Measurements from ENCODE around the gene USP48. TPM values are rescaled to one million over a fixed set of nuclear protein-coding genes. Genes with fewer than 3 reads are reported as not detected.

Gene USP48
- total RNA-seq, 1 donor from 2014 or later: 54.5 TPM

DNA sequence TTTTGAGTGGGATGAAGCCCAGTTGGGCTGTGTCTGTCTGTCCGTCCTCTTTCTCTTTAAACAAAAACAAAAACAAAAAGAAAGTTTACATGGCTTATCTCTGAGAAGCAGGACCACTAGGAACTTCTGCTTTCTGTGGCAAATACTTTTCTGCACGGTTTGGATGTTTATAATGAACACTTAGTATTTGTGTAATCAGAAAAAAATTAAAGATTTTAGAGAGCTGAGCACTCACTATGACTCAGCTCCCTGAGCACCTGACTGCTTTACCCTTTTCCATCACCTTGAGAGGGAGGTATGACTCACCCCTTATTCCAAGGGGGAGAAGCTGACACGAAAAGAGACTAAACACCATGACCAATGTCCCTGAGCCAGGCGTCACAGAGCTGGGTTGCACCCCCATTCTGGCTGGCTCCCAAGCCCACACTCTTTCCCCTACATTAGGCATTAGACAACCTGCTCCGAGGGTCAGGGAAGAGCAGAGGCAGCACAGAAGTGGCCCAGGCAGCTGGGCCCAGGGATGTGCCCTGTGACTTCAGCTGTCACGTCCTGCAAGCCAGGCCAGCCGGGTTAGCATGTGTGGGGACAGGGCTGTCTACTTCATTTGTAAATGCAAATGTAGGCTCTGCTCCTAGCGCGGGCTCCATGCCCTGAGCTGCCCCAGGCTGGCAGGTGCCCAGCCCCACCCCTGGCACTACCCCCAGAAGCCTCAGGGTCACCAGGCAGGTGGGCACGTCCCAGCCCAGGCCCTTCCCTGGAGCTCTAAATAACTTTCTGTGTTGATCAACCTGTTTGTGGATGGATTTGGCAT, 144.2 kb downstream of the USP48 start:
- H3K36me3 Mint-ChIP-seq (ENCODE audit: low read depth): no peaks in the 10 kb centered on the region
- no peaks in the 10 kb centered on the region for H3K9me3 Mint-ChIP-seq (ENCODE audit: low read depth)
- peaks cover 7% of the 10 kb centered on the region for H3K27me3 Mint-ChIP-seq (ENCODE audit: low read depth)
- H3K27ac Mint-ChIP-seq (ENCODE audit: unreplicated experiment): peak overlapping the region; percentile 17
- H3K4me3 Mint-ChIP-seq (ENCODE audit: unreplicated experiment): no peak overlapping the region
- TF ChIP-seq, protein P1, sequence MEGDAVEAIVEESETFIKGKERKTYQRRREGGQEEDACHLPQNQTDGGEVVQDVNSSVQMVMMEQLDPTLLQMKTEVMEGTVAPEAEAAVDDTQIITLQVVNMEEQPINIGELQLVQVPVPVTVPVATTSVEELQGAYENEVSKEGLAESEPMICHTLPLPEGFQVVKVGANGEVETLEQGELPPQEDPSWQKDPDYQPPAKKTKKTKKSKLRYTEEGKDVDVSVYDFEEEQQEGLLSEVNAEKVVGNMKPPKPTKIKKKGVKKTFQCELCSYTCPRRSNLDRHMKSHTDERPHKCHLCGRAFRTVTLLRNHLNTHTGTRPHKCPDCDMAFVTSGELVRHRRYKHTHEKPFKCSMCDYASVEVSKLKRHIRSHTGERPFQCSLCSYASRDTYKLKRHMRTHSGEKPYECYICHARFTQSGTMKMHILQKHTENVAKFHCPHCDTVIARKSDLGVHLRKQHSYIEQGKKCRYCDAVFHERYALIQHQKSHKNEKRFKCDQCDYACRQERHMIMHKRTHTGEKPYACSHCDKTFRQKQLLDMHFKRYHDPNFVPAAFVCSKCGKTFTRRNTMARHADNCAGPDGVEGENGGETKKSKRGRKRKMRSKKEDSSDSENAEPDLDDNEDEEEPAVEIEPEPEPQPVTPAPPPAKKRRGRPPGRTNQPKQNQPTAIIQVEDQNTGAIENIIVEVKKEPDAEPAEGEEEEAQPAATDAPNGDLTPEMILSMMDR (IDR thresholded peaks at IDR 0.05): no peak
- H3K4me1 Mint-ChIP-seq (ENCODE audit: low read depth): peaks cover 16% of the 10 kb centered on the region
- DNase-seq (ENCODE audit: low spot score): no peak

DNA sequence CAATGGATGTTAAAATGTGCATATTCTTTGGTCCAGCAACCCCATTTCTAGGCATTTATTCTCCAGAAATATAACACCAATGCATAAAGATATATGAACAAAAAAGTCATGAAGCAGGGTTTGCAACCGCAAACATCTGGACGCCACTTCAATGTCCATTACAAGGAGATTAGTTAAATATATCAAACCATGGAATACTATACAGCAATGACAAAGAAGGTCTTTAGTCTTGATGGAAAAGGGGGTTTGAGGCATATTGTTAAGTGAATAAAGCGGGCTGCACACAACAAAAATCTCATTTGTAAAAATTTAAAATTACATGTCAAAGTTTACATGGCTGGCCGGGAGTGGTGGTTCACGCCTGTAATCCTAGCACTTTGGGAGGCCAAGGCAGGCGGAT, 145.4 kb downstream of the USP48 start:
- TF ChIP-seq, protein P1 (IDR thresholded peaks at IDR 0.05): no peak
- Mint-ChIP-seq H3K4me1 (ENCODE audit: low read depth) (peaks cover 16% of the 10 kb centered on the region), H3K27ac (ENCODE audit: unreplicated experiment) (no peak overlapping the region), H3K36me3 (ENCODE audit: low read depth) (no peaks in the 10 kb centered on the region), H3K27me3 (ENCODE audit: low read depth) (peaks cover 4% of the 10 kb centered on the region), H3K4me3 (ENCODE audit: unreplicated experiment) (no peak overlapping the region), H3K9me3 (ENCODE audit: low read depth) (no peaks in the 10 kb centered on the region)
- DNase-seq (ENCODE audit: low spot score): no peak

DNA sequence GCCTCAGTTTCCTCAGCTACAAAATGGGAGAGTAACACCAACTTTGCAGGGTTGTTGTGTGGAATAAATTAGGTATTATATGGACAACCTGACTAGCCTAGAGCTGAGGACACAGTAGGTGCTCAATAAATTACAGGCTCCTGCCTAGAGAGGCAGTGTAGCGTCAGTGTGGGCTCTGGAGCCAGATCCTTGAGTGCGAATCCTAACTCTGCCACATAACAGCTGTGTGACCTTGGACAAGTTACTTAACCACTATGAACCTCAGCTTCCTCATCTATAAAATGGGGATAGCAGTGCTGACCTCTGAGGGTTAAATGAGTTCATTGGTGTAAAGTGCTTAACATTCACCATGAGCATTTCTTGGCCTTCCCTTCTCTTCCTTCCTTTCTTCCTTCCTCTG, 146.9 kb downstream of the USP48 start:
- H3K4me3 Mint-ChIP-seq (ENCODE audit: unreplicated experiment): no peak overlapping the region
- no peak overlapping the region for H3K27ac Mint-ChIP-seq (ENCODE audit: unreplicated experiment)
- H3K9me3 Mint-ChIP-seq (ENCODE audit: low read depth): no peaks in the 10 kb centered on the region
- H3K36me3 Mint-ChIP-seq (ENCODE audit: low read depth): no peaks in the 10 kb centered on the region
- TF ChIP-seq, protein P1 (IDR thresholded peaks at IDR 0.05): no peak
- H3K4me1 Mint-ChIP-seq (ENCODE audit: low read depth): peaks cover 16% of the 10 kb centered on the region
- H3K27me3 Mint-ChIP-seq (ENCODE audit: low read depth): peaks cover 6% of the 10 kb centered on the region
- no peak for DNase-seq (ENCODE audit: low spot score)

DNA sequence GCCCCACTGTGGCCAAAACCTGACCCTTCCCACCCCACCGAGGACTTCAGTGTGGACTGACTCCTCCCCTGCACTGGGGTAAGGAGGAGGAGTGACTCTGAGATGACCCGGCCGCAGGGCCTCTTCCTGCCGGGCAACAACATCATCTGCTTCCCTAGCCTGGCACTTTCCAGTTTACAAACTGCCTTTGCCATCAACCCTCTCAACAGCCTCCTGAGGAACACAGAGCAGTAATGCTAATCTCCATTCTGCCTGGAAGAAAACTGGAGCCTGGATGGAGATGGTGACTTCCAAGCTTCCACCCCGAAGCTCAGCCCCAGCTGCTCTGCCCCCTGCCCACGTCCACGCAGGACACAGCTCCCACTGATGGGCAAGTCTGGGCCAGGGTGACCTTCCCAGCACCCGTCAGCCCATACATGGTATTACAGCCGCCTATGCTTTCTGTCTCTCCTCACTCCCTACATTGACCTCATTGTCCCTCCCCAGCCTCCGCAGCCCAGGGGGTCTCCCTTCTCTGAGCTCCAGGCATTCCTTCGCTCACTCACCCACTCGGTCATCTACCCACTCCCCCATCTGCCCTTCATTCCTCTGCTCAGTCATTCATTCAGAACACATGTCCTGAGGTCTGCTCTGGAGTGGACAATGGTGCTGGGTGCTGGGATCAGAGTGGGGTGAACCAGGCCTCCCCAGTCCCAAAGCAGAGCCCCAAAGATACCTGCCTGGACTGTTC, 148.0 kb downstream of the USP48 start:
- H3K4me3 Mint-ChIP-seq (ENCODE audit: unreplicated experiment): no peak overlapping the region
- no peaks in the 10 kb centered on the region for H3K9me3 Mint-ChIP-seq (ENCODE audit: low read depth)
- no peaks in the 10 kb centered on the region for H3K36me3 Mint-ChIP-seq (ENCODE audit: low read depth)
- TF ChIP-seq, protein P1 (IDR thresholded peaks at IDR 0.05): no peak
- H3K27me3 Mint-ChIP-seq (ENCODE audit: low read depth): peaks cover 13% of the 10 kb centered on the region
- peak; percentile 47 for DNase-seq (ENCODE audit: low spot score)
- peaks cover 12% of the 10 kb centered on the region for H3K4me1 Mint-ChIP-seq (ENCODE audit: low read depth)
- no peak overlapping the region for H3K27ac Mint-ChIP-seq (ENCODE audit: unreplicated experiment)

DNA sequence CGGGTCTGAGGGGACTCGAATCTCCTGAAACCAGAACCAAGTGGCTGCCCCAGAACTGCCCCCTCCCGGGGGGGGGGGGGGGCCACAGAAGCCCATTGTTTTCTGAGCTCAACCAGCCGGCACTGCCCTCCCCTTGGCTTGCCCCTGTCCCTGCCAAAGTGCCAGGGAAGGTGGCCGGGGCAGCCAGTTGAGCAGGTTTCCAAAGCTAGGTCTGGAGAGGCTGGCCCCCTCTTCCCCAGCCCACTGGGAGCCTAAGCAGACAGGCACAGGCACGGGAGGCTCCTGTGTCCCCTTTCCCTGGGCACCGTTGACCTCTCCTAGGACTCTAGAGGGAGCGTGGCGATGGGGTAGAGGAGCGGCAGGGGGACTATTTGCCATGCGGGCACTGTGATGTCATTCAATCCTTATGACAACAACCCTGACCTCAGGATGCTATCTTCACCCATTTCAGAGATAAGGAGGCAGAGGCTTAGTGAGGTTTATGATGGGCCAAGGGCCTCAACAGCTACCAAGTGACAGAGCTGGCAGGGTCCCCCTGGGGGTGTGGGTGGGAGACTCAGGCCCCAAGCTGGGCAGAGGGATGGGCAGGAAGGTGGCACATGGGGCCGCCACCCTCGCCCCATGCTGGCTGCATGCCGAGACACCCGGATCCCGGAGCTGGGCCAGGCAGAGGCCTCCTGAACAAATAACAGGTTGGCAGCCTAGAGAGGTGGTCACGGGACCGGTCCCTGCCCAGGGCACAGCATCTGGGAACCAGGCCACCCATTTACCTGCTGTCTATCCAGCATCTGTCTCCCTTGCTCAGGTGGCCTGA, 148.8 kb downstream of the USP48 start:
- Mint-ChIP-seq H3K9me3 (ENCODE audit: low read depth) (no peaks in the 10 kb centered on the region), H3K4me3 (ENCODE audit: unreplicated experiment) (no peak overlapping the region), H3K27me3 (ENCODE audit: low read depth) (peaks cover 18% of the 10 kb centered on the region), H3K4me1 (ENCODE audit: low read depth) (peaks cover 6% of the 10 kb centered on the region), H3K36me3 (ENCODE audit: low read depth) (no peaks in the 10 kb centered on the region), H3K27ac (ENCODE audit: unreplicated experiment) (no peak overlapping the region)
- peak; percentile 82 for DNase-seq (ENCODE audit: low spot score)
- TF ChIP-seq, protein P1 (IDR thresholded peaks at IDR 0.05): no peak

Data from chondrocyte (in vitro differentiated cells).